ENCODE data around the gene LSM6.
A peak's percentile ranks its signal among the peaks of the same experiment; 100 is the strongest.

LSM6 gene

GRCh38 chr4:146182443-146182842 is 6.9 kb downstream of the LSM6 start:
- FAIRE-seq, result peak; percentile 74
- DNase-seq (ENCODE audit: insufficient read length, low spot score), result no peak
- TF ChIP-seq POLR2AphosphoS5 (IDR thresholded peaks at IDR 0.05; ENCODE audit: low read depth, low read length) (no peak), SPI1 (IDR thresholded peaks at IDR 0.05; ENCODE audit: low read depth, low read length) (no peak), POLR2A (IDR thresholded peaks at IDR 0.05; ENCODE audit: low read depth, low read length) (no peak), TAF1 (IDR thresholded peaks at IDR 0.05; ENCODE audit: low read depth, low read length) (no peak), POU2F2 (IDR thresholded peaks at IDR 0.05; ENCODE audit: low read depth, low read length) (no peak), PAX5 (IDR thresholded peaks at IDR 0.05; ENCODE audit: insufficient read depth, low read length, severe bottlenecking) (no peak)

- FAIRE-seq (peak; percentile 47), DNase-seq (ENCODE audit: insufficient read length, low spot score) (no peak)
- no peak for TF ChIP-seq POLR2A (IDR thresholded peaks at IDR 0.05; ENCODE audit: low read depth, low read length)
- TF ChIP-seq PAX5 (IDR thresholded peaks at IDR 0.05; ENCODE audit: insufficient read depth, low read length, severe bottlenecking), result no peak
- no peak for TF ChIP-seq SPI1 (IDR thresholded peaks at IDR 0.05; ENCODE audit: low read depth, low read length)
- TF ChIP-seq POLR2AphosphoS5 (IDR thresholded peaks at IDR 0.05; ENCODE audit: low read depth, low read length), result no peak
- no peak for TF ChIP-seq TAF1 (IDR thresholded peaks at IDR 0.05; ENCODE audit: low read depth, low read length)
- TF ChIP-seq POU2F2 (IDR thresholded peaks at IDR 0.05; ENCODE audit: low read depth, low read length), result no peak
Observed at GRCh38 chr4:146183209-146183608, 7.7 kb downstream of the LSM6 start.

GRCh38 chr4:146186041-146186440 is 10.5 kb downstream of the LSM6 start:
- FAIRE-seq (no peak), DNase-seq (ENCODE audit: insufficient read length, low spot score) (no peak)
- TF ChIP-seq POLR2AphosphoS5 (IDR thresholded peaks at IDR 0.05; ENCODE audit: low read depth, low read length) (no peak), POLR2A (IDR thresholded peaks at IDR 0.05; ENCODE audit: low read depth, low read length) (no peak), PAX5 (IDR thresholded peaks at IDR 0.05; ENCODE audit: insufficient read depth, low read length, severe bottlenecking) (no peak)

GRCh38 chr4:146186596-146186995 is 11.1 kb downstream of the LSM6 start:
- no peak for DNase-seq (ENCODE audit: insufficient read length, low spot score)
- no peak for TF ChIP-seq POLR2AphosphoS5 (IDR thresholded peaks at IDR 0.05; ENCODE audit: low read depth, low read length)
- TF ChIP-seq PAX5 (IDR thresholded peaks at IDR 0.05; ENCODE audit: insufficient read depth, low read length, severe bottlenecking), result no peak
- no peak for TF ChIP-seq POU2F2 (IDR thresholded peaks at IDR 0.05; ENCODE audit: low read depth, low read length)
- TF ChIP-seq TAF1 (IDR thresholded peaks at IDR 0.05; ENCODE audit: low read depth, low read length), result no peak
- no peak for TF ChIP-seq POLR2A (IDR thresholded peaks at IDR 0.05; ENCODE audit: low read depth, low read length)
- no peak for TF ChIP-seq SPI1 (IDR thresholded peaks at IDR 0.05; ENCODE audit: low read depth, low read length)
- FAIRE-seq, result peak; percentile 61

- DNase-seq (ENCODE audit: insufficient read length, low spot score) (no peak), FAIRE-seq (no peak)
- TF ChIP-seq POLR2AphosphoS5 (IDR thresholded peaks at IDR 0.05; ENCODE audit: low read depth, low read length) (no peak), POLR2A (IDR thresholded peaks at IDR 0.05; ENCODE audit: low read depth, low read length) (no peak), SPI1 (IDR thresholded peaks at IDR 0.05; ENCODE audit: low read depth, low read length) (no peak), POU2F2 (IDR thresholded peaks at IDR 0.05; ENCODE audit: low read depth, low read length) (no peak), TAF1 (IDR thresholded peaks at IDR 0.05; ENCODE audit: low read depth, low read length) (no peak)
Observed at GRCh38 chr4:146190456-146190855, 14.9 kb downstream of the LSM6 start.

GRCh38 chr4:146191766-146192458 is 16.4 kb downstream of the LSM6 start:
- DNase-seq (ENCODE audit: insufficient read length, low spot score) (no peak), FAIRE-seq (peak; percentile 31)
- TF ChIP-seq TAF1 (IDR thresholded peaks at IDR 0.05; ENCODE audit: low read depth, low read length) (no peak), POU2F2 (IDR thresholded peaks at IDR 0.05; ENCODE audit: low read depth, low read length) (no peak), POLR2A (IDR thresholded peaks at IDR 0.05; ENCODE audit: low read depth, low read length) (no peak), PAX5 (IDR thresholded peaks at IDR 0.05; ENCODE audit: insufficient read depth, low read length, severe bottlenecking) (no peak), POLR2AphosphoS5 (IDR thresholded peaks at IDR 0.05; ENCODE audit: low read depth, low read length) (no peak), SPI1 (IDR thresholded peaks at IDR 0.05; ENCODE audit: low read depth, low read length) (no peak)

GRCh38 chr4:146193628-146194027 is 18.1 kb downstream of the LSM6 start:
- TF ChIP-seq POLR2A (IDR thresholded peaks at IDR 0.05; ENCODE audit: low read depth, low read length), result no peak
- TF ChIP-seq POLR2AphosphoS5 (IDR thresholded peaks at IDR 0.05; ENCODE audit: low read depth, low read length), result no peak
- TF ChIP-seq PAX5 (IDR thresholded peaks at IDR 0.05; ENCODE audit: insufficient read depth, low read length, severe bottlenecking), result no peak
- no peak for TF ChIP-seq SPI1 (IDR thresholded peaks at IDR 0.05; ENCODE audit: low read depth, low read length)
- TF ChIP-seq POU2F2 (IDR thresholded peaks at IDR 0.05; ENCODE audit: low read depth, low read length), result no peak
- no peak for TF ChIP-seq TAF1 (IDR thresholded peaks at IDR 0.05; ENCODE audit: low read depth, low read length)
- DNase-seq (ENCODE audit: insufficient read length, low spot score), result no peak
- no peak for FAIRE-seq

- DNase-seq (ENCODE audit: insufficient read length, low spot score), result no peak
- FAIRE-seq, result no peak
- TF ChIP-seq POLR2AphosphoS5 (IDR thresholded peaks at IDR 0.05; ENCODE audit: low read depth, low read length) (no peak), POU2F2 (IDR thresholded peaks at IDR 0.05; ENCODE audit: low read depth, low read length) (no peak), PAX5 (IDR thresholded peaks at IDR 0.05; ENCODE audit: insufficient read depth, low read length, severe bottlenecking) (no peak), TAF1 (IDR thresholded peaks at IDR 0.05; ENCODE audit: low read depth, low read length) (no peak), POLR2A (IDR thresholded peaks at IDR 0.05; ENCODE audit: low read depth, low read length) (no peak), SPI1 (IDR thresholded peaks at IDR 0.05; ENCODE audit: low read depth, low read length) (no peak)
Observed at GRCh38 chr4:146194212-146194611, 18.7 kb downstream of the LSM6 start.

GRCh38 chr4:146202665-146203064 is 27.1 kb downstream of the LSM6 start:
- TF ChIP-seq PAX5 (IDR thresholded peaks at IDR 0.05; ENCODE audit: insufficient read depth, low read length, severe bottlenecking) (no peak), POLR2AphosphoS5 (IDR thresholded peaks at IDR 0.05; ENCODE audit: low read depth, low read length) (no peak), POU2F2 (IDR thresholded peaks at IDR 0.05; ENCODE audit: low read depth, low read length) (no peak), POLR2A (IDR thresholded peaks at IDR 0.05; ENCODE audit: low read depth, low read length) (no peak), TAF1 (IDR thresholded peaks at IDR 0.05; ENCODE audit: low read depth, low read length) (no peak), SPI1 (IDR thresholded peaks at IDR 0.05; ENCODE audit: low read depth, low read length) (no peak)
- FAIRE-seq (no peak), DNase-seq (ENCODE audit: insufficient read length, low spot score) (no peak)

GRCh38 chr4:146207410-146207809 is 31.9 kb downstream of the LSM6 start:
- no peak for TF ChIP-seq PAX5 (IDR thresholded peaks at IDR 0.05; ENCODE audit: insufficient read depth, low read length, severe bottlenecking)
- no peak for TF ChIP-seq POLR2AphosphoS5 (IDR thresholded peaks at IDR 0.05; ENCODE audit: low read depth, low read length)
- TF ChIP-seq SPI1 (IDR thresholded peaks at IDR 0.05; ENCODE audit: low read depth, low read length), result no peak
- no peak for TF ChIP-seq POLR2A (IDR thresholded peaks at IDR 0.05; ENCODE audit: low read depth, low read length)
- no peak for TF ChIP-seq TAF1 (IDR thresholded peaks at IDR 0.05; ENCODE audit: low read depth, low read length)
- TF ChIP-seq POU2F2 (IDR thresholded peaks at IDR 0.05; ENCODE audit: low read depth, low read length), result no peak
- DNase-seq (ENCODE audit: insufficient read length, low spot score) (no peak), FAIRE-seq (no peak)
